Thyroid gland (tissue), 4 donors: Measurements from ENCODE around the gene ABHD5. TPM values are rescaled to one million over a fixed set of nuclear protein-coding genes. Genes with fewer than 3 reads are reported as not detected.

ENCODE experiments used
- DNase-seq, 2 donors: peaks; one replicate each; pipeline ENCODE4 v3.0.0-alpha.2; 2019
- H3K27ac ChIP-seq, 3 donors: fragments of 200-600 bp; sonication (generic); 1 replicate in 2 of 3; 2 replicates in 1 of 3; pipeline ENCODE4 v1.5.1; 2016 to 2019; ENCODE audit warnings: mild to moderate bottlenecking in 1 of 3, moderate library complexity in 1 of 3
- H3K27me3 ChIP-seq: fragments of 200-600 bp; sonication (generic); one replicate; pipeline ENCODE4 v1.5.1; 2019
- H3K36me3 ChIP-seq, 2 donors: fragments of 200-600 bp; sonication (generic); one replicate each; pipeline ENCODE4 v1.5.1; 2016 to 2019
- H3K4me1 ChIP-seq, 2 donors: fragments of 200-600 bp; sonication (generic); one replicate each; pipeline ENCODE4 v1.5.1; 2017 to 2019
- H3K4me3 ChIP-seq, 3 donors: fragments of 200-600 bp; sonication (generic); replicated peaks in 1 of 3; 1 replicate in 2 of 3; 2 replicates in 1 of 3; pipeline ENCODE4 v1.5.1; 2016; ENCODE audit warnings: mild to moderate bottlenecking in 1 of 3
- H3K9me3 ChIP-seq: fragments of 200-600 bp; sonication (generic); one replicate; pipeline ENCODE4 v1.5.1; 2017
- POLR2A ChIP-seq, 2 donors: fragments of 450-650 bp; IDR thresholded peaks; one replicate each; pipeline ENCODE4 v1.6.1; 2017; ENCODE audit warnings: antibody characterized with exemption in 2 of 2, mild to moderate bottlenecking in 2 of 2, moderate library complexity in 1 of 2
- WGBS, 2 donors: methylation state at CpG; one replicate each; pipeline ENCODE4 v1.1.5; 2017; 5-methylcytosine and 5-hydroxymethylcytosine counted together
- intact Hi-C: fragments of 100-400 bp; cut with DNase I; formaldehyde crosslinking; loops from one replicate; pipeline ENCODE4 v1.15.1; 2023
- total RNA-seq, 4 donors: library from RNA; depleted of rRNA; stranded (reverse); fragments of >200 nt; gene quantifications; one replicate each; pipeline ENCODE4 v1.2.3, GENCODE V29; 2016
- TF ChIP-seq, protein P1 (sequence below), 6 experiments: fragments of 200-600 bp in 3 of 6; fragments of 450-650 bp in 3 of 6; sonication (generic) in 3 of 6; IDR thresholded peaks; one replicate each; pipeline ENCODE4 v1.5.1; 2016 to 2019; ENCODE audit warnings: antibody characterized with exemption in 6 of 6, mild to moderate bottlenecking in 2 of 6, inconsistent platforms in 1 of 6, moderate library complexity in 1 of 6

The ABHD5 gene
- total RNA-seq, 4 donors from 2014 or later = 33.1 to 45.4 (median 36.6) TPM

DNA sequence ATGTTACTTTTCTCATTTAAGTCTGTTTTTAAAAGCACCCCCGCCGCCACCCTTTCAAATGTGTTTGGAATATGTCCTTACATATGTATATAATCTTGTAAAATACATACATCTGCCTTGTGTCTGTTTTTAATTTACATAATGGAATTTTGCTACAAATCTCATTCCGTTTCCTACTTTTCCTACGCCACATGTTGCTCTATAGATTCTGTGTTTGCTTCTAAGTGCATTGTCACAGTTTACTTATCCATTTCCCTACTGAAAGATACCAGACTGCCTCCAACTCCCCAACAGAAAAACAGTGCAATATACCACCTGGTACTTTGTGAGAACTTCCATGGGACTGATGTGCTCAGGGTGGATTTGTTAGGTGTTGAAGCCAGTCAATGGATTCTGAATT is 70.2 kb downstream of the ABHD5 start:
- intact Hi-C loops = no loop called here
- no peak overlapping the region for H3K4me3 ChIP-seq
- no peak for DNase-seq
- H3K36me3 ChIP-seq = no peaks in the 10 kb centered on the region
- H3K27me3 ChIP-seq = no peaks in the 10 kb centered on the region
- TF ChIP-seq POLR2A (IDR thresholded peaks at IDR 0.05) = no peak
- TF ChIP-seq, protein P1, sequence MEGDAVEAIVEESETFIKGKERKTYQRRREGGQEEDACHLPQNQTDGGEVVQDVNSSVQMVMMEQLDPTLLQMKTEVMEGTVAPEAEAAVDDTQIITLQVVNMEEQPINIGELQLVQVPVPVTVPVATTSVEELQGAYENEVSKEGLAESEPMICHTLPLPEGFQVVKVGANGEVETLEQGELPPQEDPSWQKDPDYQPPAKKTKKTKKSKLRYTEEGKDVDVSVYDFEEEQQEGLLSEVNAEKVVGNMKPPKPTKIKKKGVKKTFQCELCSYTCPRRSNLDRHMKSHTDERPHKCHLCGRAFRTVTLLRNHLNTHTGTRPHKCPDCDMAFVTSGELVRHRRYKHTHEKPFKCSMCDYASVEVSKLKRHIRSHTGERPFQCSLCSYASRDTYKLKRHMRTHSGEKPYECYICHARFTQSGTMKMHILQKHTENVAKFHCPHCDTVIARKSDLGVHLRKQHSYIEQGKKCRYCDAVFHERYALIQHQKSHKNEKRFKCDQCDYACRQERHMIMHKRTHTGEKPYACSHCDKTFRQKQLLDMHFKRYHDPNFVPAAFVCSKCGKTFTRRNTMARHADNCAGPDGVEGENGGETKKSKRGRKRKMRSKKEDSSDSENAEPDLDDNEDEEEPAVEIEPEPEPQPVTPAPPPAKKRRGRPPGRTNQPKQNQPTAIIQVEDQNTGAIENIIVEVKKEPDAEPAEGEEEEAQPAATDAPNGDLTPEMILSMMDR (IDR thresholded peaks at IDR 0.05) = no peak
- H3K9me3 ChIP-seq = no peaks in the 10 kb centered on the region
- WGBS, 2 donors = 93 to 96% methylated on average over 4 of the region's 4 CpGs
- H3K4me1 ChIP-seq = peaks cover 17 to 44% of the 10 kb centered on the region in 2 donors
- H3K27ac ChIP-seq = no peak overlapping the region

DNA sequence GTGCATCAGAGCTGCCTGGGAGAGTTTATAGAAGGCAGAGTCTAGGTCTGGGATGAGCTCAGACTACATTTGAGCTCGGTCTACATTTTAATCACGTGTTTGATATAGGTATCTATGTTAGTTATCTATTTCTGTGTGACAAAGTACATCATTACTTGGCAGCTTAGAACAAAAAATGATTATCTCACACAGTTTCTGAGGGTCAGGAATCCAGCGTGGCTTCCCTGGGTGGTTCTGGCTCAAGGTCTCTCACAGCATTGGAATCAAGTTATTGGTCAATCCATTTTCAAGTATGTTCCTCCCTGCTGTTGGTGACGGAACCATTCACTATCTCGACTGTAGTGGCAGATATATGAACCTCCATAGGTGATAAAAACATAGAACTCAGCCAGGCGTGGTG is 71.7 kb downstream of the ABHD5 start:
- no peaks in the 10 kb centered on the region for H3K9me3 ChIP-seq
- H3K27me3 ChIP-seq = no peaks in the 10 kb centered on the region
- H3K4me1 ChIP-seq = peaks cover 17 to 53% of the 10 kb centered on the region in 2 donors
- no peak for DNase-seq
- no peaks in the 10 kb centered on the region for H3K36me3 ChIP-seq
- no peak overlapping the region for H3K27ac ChIP-seq
- TF ChIP-seq POLR2A (IDR thresholded peaks at IDR 0.05) = no peak
- TF ChIP-seq, protein P1 (IDR thresholded peaks at IDR 0.05) = no peak
- 85 to 89% methylated on average over 6 of the region's 6 CpGs for WGBS, 2 donors
- intact Hi-C loops = no loop called here
- no peak overlapping the region for H3K4me3 ChIP-seq

DNA sequence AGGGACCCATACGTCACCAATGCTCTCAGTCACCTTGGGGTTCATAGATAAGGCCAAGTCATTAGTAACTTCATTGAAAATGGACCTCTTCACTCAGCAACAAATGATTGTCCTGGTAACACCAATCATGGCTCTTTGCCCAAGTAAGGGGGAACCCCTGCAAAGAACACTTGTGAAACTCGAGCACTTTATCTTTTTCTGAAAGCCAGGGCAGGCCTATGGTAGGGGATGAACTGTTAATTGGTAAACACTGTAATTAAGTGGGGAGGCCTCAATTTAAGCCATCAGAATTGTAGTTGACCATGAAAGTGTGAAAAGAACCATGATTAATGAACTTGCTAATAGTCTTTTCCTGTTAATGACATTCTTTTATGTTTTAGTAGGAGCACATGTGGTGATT is 73.3 kb downstream of the ABHD5 start:
- WGBS, 2 donors = 79 to 84% methylated on average over 2 of the region's 2 CpGs
- no peak overlapping the region for H3K27ac ChIP-seq
- intact Hi-C loops = no loop called here
- peaks cover 21 to 48% of the 10 kb centered on the region in 2 donors for H3K4me1 ChIP-seq
- H3K27me3 ChIP-seq = no peaks in the 10 kb centered on the region
- no peak for DNase-seq
- TF ChIP-seq, protein P1 (IDR thresholded peaks at IDR 0.05) = no peak
- TF ChIP-seq POLR2A (IDR thresholded peaks at IDR 0.05) = no peak
- no peak overlapping the region for H3K4me3 ChIP-seq
- H3K36me3 ChIP-seq = no peaks in the 10 kb centered on the region
- H3K9me3 ChIP-seq = no peaks in the 10 kb centered on the region

DNA sequence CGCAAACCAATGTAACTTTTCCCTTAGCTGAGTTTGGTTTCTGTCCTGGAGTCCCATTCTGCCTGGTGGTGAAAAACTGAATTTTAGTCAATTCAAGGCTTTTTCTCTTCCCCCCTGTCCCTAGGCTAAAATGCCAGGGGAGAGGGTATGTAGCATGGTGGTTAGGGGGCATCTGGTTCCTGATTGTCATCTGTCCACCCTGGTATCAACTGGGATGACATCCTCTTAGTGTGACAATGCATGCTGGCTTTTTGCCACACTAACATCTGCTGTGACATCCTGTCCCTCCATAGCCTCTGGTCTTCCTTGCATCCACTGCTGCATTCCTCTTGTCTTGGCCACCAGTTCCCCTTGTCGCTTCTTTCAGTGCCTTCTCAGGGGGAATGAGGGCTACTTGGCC is 73.7 kb downstream of the ABHD5 start:
- no peaks in the 10 kb centered on the region for H3K27me3 ChIP-seq
- peaks cover 22 to 46% of the 10 kb centered on the region in 2 donors for H3K4me1 ChIP-seq
- no peaks in the 10 kb centered on the region for H3K9me3 ChIP-seq
- no peak for DNase-seq
- WGBS, 2 donors = 77 to 92% methylated on average over 2 of the region's 2 CpGs
- intact Hi-C loops = no loop called here
- no peak for TF ChIP-seq POLR2A (IDR thresholded peaks at IDR 0.05)
- TF ChIP-seq, protein P1 (IDR thresholded peaks at IDR 0.05) = no peak
- H3K27ac ChIP-seq = no peak overlapping the region
- H3K4me3 ChIP-seq = no peak overlapping the region
- no peaks in the 10 kb centered on the region for H3K36me3 ChIP-seq

DNA sequence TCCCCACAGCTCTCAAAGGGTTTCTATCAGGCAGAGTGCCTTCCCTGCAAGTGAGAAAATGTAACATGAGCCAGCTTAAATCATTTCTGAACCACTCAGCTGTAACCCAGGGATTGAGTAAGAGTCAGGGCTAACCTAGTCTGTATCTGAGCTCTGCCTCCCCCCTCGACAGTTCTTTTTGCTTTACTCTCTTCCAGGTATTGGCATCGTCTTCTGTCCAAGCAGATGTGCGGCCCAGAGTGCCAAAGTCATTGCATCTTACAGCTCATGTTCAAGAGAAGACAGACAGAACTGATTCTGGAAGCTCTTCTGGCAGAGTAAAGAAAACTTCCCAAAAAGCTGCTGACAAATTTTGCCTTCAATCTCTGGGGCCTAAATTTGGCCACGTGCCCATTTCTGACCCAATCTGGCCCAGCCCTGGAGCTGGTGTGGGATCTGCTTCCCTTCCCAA is 74.8 kb downstream of the ABHD5 start:
- peak; percentile 16 to 25 for DNase-seq
- WGBS, 2 donors = 36 to 44% methylated on average over 4 of the region's 4 CpGs
- Histone ChIP-seq H3K9me3 (no peaks in the 10 kb centered on the region), H3K4me3 (no peak overlapping the region), H3K27ac (peak overlapping the region in 2 of 3 donors; percentile 32 to 59), H3K36me3 (no peaks in the 10 kb centered on the region), H3K4me1 (peaks cover 31 to 50% of the 10 kb centered on the region in 2 donors), H3K27me3 (no peaks in the 10 kb centered on the region)
- TF ChIP-seq, protein P1 (IDR thresholded peaks at IDR 0.05) = no peak
- no peak for TF ChIP-seq POLR2A (IDR thresholded peaks at IDR 0.05)
- intact Hi-C loops = no loop called here
